HEK293 (cell line): ENCODE data around the gene HOXB9.

Experiments
- CTCF ChIA-PET: fragments of 350-600 bp; formaldehyde crosslinking; extraction: SDS; loops from one replicate; lab custom pipeline; 2021; ENCODE audit warnings: antibody characterized with exemption; lab: Yijun Ruan, JAX
- POLR2A ChIA-PET: fragments of 300-600 bp; formaldehyde crosslinking; extraction: SDS; loops from one replicate; lab custom pipeline; 2020; ENCODE audit warnings: antibody characterized with exemption, inconsistent platforms; lab: Yijun Ruan, JAX
- H3K27ac ChIP-seq: fragments of 200-500 bp; sonication (Bioruptor generic); 2 replicates; pipeline ENCODE4 v1.5.1; 2014; ENCODE audit warnings: low read depth, low read length, control low read depth, inconsistent platforms; ENCODE audit errors: extremely low read depth
- H3K36me3 ChIP-seq, 2 experiments: fragments of 200-500 bp in 1 of 2; sonication (Bioruptor generic) in 1 of 2; 1 replicate in 1 of 2; 2 replicates in 1 of 2; pipeline ENCODE4 v1.5.1; 2014 to 2017; ENCODE audit warnings: inconsistent platforms in 2 of 2, low read length in 2 of 2; ENCODE audit not compliant: control insufficient read depth in 2 of 2, insufficient read depth in 1 of 2
- H3K4me1 ChIP-seq: fragments of 200-500 bp; sonication (Bioruptor generic); 2 replicates; pipeline ENCODE4 v1.5.1; 2014; ENCODE audit warnings: mild to moderate bottlenecking, low read length, inconsistent platforms; ENCODE audit not compliant: control insufficient read depth, insufficient read depth
- H3K4me3 ChIP-seq: 2 replicates; pipeline ENCODE4 v1.5.1; 2011; ENCODE audit warnings: low read depth, mild to moderate bottlenecking, control low read depth, low read length, moderate library complexity
- H3K9me3 ChIP-seq: fragments of 200-500 bp; sonication (Bioruptor generic); 2 replicates; pipeline ENCODE4 v1.5.1; 2014; ENCODE audit warnings: low read depth, low read length, inconsistent platforms; ENCODE audit not compliant: control insufficient read depth, insufficient read depth
- ZBTB1 ChIP-seq: fragments of 450-650 bp; formaldehyde crosslinking; IDR thresholded peaks from 2 replicates; pipeline ENCODE4 v1.5.1; 2016; ENCODE audit warnings: missing biosample characterization, missing genetic modification characterization
- ZNF558 ChIP-seq: fragments of 450-650 bp; formaldehyde crosslinking; IDR thresholded peaks from 2 replicates; pipeline ENCODE4 v1.5.1; 2016; ENCODE audit warnings: missing biosample characterization, missing genetic modification characterization
- ZNF610 ChIP-seq: fragments of 450-650 bp; formaldehyde crosslinking; IDR thresholded peaks from 2 replicates; pipeline ENCODE4 v1.5.1; 2016; ENCODE audit warnings: missing biosample characterization, missing genetic modification characterization, borderline replicate concordance
- ZNF701 ChIP-seq: fragments of 450-650 bp; formaldehyde crosslinking; IDR thresholded peaks from 2 replicates; pipeline ENCODE4 v1.5.1; 2016; ENCODE audit warnings: missing biosample characterization, missing genetic modification characterization
- ZSCAN16 ChIP-seq: fragments of 450-650 bp; formaldehyde crosslinking; IDR thresholded peaks from 2 replicates; pipeline ENCODE4 v1.5.1; 2016; ENCODE audit warnings: missing biosample characterization, missing genetic modification characterization
- TF ChIP-seq, protein P1 (sequence below): fragments of 450-650 bp; formaldehyde crosslinking; IDR thresholded peaks from 2 replicates; pipeline ENCODE4 v1.5.1; 2016; ENCODE audit warnings: missing biosample characterization, missing genetic modification characterization
- TF ChIP-seq, protein P2 (sequence below): fragments of 450-650 bp; IDR thresholded peaks from 2 replicates; pipeline ENCODE4 v1.5.1; 2018; ENCODE audit warnings: missing biosample characterization, missing genetic modification characterization
- TF ChIP-seq, protein P3 (sequence below): fragments of 450-650 bp; formaldehyde crosslinking; IDR thresholded peaks from 2 replicates; pipeline ENCODE4 v1.5.1; 2016; ENCODE audit warnings: missing biosample characterization, missing genetic modification characterization
- TF ChIP-seq, protein P4 (sequence below): fragments of 450-650 bp; formaldehyde crosslinking; IDR thresholded peaks from 2 replicates; pipeline ENCODE4 v1.5.1; 2016; ENCODE audit warnings: missing biosample characterization, missing genetic modification characterization
- TF ChIP-seq, protein P5 (sequence below): fragments of 450-650 bp; formaldehyde crosslinking; IDR thresholded peaks from 2 replicates; pipeline ENCODE4 v1.5.1; 2016; ENCODE audit warnings: missing biosample characterization, missing genetic modification characterization, borderline replicate concordance

HOXB9 gene

DNA sequence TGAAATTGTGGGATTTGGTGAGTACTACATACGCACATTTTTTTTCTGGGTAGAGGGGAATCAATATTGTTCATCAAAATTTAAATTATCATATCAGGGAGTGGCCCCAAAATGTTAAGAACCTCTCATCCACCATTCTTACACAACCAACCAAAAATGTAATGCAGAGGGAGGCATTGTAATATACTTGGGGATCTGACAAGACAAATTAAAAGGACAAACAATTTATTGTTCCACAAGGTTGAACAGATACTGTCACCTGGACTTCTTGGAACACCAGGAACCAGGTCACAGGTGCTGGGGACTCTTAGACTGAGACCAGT is 14.7 kb upstream of the HOXB9 start (continued):
- no peak for TF ChIP-seq ZNF701 (tag by site-specific recombination)
- TF ChIP-seq, protein P1, sequence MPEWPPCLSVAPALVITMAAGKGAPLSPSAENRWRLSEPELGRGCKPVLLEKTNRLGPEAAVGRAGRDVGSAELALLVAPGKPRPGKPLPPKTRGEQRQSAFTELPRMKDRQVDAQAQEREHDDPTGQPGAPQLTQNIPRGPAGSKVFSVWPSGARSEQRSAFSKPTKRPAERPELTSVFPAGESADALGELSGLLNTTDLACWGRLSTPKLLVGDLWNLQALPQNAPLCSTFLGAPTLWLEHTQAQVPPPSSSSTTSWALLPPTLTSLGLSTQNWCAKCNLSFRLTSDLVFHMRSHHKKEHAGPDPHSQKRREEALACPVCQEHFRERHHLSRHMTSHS = no peak

DNA sequence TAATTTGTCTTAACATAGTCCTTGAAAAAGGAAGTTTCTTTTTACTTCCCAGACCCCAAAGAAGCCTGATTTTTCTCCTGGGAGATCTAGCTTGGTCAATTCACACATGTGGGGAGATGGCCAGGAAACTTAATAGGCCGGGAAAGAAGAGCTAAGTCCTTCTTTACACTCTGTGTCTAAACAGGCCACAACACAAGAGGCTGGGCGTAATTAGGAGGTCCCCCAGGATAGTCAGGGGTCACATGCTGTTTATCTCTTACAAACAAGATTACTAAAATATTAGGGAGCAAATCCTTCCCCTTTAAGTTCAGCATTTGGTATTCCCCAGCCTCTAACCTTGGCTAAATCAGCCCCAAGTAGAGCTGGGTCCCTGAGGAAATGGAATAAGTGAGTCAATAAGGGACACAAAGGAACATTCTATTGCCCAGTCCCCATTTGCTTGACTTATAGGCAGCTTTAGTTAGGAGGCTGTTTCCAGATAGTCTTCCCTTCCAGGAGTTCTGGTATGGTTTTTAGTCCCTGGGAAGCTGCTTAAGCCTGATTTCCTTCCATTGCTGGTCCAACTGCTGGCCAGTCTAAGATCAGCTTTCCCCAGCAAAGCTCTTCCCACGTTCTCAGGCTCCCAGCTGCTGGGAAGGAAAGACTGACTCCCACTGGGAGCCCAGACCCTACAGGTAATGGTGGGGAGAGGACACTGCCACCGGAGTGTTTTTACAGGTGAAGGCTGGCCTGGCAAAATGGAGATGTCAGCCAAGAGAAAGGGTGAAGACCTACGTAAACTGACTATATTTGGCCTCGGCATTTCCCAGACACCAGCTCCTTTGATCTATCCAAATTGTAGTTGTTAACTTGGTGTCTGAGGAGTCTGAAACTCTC is 14.1 kb upstream of the HOXB9 start:
- ChIA-PET POLR2A (interaction anchor here (1.6 to 1.9 kb wide), 2 partner anchors 11 to 14 kb away, joined by 6 to 7 read pairs; partner anchors contain the start of gene HOXB9), CTCF (interaction anchor here (0.5 to 2.2 kb wide), 4 partner anchors 10 to 215 kb away, joined by 3 to 6 read pairs (median 5); no protein-coding TSS in a partner anchor)
- Histone ChIP-seq H3K9me3 (no peaks in the 10 kb centered on the region), H3K27ac (no peak overlapping the region), H3K4me1 (peaks cover 3% of the 10 kb centered on the region), H3K4me3 (no peak overlapping the region), H3K36me3 (peaks cover 8 to 39% of the 10 kb centered on the region in 2 experiments; a peak in 1 of 3 replicates)
- TF ChIP-seq ZBTB1 (tag by site-specific recombination) = no peak
- TF ChIP-seq, protein P2, sequence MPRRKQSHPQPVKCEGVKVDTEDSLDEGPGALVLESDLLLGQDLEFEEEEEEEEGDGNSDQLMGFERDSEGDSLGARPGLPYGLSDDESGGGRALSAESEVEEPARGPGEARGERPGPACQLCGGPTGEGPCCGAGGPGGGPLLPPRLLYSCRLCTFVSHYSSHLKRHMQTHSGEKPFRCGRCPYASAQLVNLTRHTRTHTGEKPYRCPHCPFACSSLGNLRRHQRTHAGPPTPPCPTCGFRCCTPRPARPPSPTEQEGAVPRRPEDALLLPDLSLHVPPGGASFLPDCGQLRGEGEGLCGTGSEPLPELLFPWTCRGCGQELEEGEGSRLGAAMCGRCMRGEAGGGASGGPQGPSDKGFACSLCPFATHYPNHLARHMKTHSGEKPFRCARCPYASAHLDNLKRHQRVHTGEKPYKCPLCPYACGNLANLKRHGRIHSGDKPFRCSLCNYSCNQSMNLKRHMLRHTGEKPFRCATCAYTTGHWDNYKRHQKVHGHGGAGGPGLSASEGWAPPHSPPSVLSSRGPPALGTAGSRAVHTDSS (tag by site-specific recombination) = no peak
- TF ChIP-seq ZNF610 = no peak
- TF ChIP-seq, protein P3, sequence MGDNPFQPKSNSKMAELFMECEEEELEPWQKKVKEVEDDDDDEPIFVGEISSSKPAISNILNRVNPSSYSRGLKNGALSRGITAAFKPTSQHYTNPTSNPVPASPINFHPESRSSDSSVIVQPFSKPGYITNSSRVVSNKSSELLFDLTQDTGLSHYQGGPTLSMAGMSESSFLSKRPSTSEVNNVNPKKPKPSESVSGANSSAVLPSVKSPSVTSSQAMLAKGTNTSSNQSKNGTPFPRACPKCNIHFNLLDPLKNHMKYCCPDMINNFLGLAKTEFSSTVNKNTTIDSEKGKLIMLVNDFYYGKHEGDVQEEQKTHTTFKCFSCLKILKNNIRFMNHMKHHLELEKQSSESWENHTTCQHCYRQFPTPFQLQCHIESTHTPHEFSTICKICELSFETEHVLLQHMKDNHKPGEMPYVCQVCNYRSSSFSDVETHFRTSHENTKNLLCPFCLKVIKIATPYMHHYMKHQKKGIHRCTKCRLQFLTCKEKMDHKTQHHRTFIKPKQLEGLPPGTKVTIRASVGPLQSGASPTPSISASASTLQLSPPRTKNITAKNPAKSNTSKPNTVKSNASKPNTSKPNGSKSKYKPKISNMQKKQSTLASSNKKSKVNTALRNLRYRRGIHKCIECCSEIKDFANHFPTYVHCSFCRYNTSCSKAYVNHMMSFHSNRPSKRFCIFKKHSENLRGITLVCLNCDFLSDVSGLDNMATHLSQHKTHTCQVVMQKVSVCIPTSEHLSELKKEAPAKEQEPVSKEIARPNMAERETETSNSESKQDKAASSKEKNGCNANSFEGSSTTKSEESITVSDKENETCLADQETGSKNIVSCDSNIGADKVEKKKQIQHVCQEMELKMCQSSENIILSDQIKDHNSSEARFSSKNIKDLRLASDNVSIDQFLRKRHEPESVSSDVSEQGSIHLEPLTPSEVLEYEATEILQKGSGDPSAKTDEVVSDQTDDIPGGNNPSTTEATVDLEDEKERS (tag by site-specific recombination) = no peak
- no peak for TF ChIP-seq ZNF558
- TF ChIP-seq, protein P4, sequence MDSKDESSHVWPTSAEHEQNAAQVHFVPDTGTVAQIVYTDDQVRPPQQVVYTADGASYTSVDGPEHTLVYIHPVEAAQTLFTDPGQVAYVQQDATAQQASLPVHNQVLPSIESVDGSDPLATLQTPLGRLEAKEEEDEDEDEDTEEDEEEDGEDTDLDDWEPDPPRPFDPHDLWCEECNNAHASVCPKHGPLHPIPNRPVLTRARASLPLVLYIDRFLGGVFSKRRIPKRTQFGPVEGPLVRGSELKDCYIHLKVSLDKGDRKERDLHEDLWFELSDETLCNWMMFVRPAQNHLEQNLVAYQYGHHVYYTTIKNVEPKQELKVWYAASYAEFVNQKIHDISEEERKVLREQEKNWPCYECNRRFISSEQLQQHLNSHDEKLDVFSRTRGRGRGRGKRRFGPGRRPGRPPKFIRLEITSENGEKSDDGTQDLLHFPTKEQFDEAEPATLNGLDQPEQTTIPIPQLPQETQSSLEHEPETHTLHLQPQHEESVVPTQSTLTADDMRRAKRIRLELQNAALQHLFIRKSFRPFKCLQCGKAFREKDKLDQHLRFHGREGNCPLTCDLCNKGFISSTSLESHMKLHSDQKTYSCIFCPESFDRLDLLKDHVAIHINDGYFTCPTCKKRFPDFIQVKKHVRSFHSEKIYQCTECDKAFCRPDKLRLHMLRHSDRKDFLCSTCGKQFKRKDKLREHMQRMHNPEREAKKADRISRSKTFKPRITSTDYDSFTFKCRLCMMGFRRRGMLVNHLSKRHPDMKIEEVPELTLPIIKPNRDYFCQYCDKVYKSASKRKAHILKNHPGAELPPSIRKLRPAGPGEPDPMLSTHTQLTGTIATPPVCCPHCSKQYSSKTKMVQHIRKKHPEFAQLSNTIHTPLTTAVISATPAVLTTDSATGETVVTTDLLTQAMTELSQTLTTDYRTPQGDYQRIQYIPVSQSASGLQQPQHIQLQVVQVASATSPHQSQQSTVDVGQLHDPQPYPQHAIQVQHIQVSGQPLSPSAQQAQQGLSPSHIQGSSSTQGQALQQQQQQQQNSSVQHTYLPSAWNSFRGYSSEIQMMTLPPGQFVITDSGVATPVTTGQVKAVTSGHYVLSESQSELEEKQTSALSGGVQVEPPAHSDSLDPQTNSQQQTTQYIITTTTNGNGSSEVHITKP = peak; percentile 89
- TF ChIP-seq, protein P5, sequence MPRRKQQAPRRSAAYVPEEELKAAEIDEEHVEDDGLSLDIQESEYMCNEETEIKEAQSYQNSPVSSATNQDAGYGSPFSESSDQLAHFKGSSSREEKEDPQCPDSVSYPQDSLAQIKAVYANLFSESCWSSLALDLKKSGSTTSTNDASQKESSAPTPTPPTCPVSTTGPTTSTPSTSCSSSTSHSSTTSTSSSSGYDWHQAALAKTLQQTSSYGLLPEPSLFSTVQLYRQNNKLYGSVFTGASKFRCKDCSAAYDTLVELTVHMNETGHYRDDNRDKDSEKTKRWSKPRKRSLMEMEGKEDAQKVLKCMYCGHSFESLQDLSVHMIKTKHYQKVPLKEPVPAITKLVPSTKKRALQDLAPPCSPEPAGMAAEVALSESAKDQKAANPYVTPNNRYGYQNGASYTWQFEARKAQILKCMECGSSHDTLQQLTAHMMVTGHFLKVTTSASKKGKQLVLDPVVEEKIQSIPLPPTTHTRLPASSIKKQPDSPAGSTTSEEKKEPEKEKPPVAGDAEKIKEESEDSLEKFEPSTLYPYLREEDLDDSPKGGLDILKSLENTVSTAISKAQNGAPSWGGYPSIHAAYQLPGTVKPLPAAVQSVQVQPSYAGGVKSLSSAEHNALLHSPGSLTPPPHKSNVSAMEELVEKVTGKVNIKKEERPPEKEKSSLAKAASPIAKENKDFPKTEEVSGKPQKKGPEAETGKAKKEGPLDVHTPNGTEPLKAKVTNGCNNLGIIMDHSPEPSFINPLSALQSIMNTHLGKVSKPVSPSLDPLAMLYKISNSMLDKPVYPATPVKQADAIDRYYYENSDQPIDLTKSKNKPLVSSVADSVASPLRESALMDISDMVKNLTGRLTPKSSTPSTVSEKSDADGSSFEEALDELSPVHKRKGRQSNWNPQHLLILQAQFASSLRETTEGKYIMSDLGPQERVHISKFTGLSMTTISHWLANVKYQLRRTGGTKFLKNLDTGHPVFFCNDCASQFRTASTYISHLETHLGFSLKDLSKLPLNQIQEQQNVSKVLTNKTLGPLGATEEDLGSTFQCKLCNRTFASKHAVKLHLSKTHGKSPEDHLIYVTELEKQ (tag by site-specific recombination) = no peak
- no peak for TF ChIP-seq ZSCAN16
